Keratinocyte (primary cell): ENCODE results near the gene ZEB2. TPM values are rescaled to one million over a fixed set of nuclear protein-coding genes. Genes with fewer than 3 reads are reported as not detected.

Source experiments
- DNase-seq: peaks from one replicate; pipeline ENCODE4 v3.0.0-alpha.2; 2011; ENCODE audit warnings: low read depth, missing footprints, low spot score
- FAIRE-seq: peaks from 2 replicates; lab custom pipeline; 2011; peaks lifted over from hg19 to GRCh38; lab: Jason Lieb, UNC
- H2AFZ ChIP-seq: 2 replicates; pipeline ENCODE4 v1.6.0; 2012; ENCODE audit warnings: low read length, control low read depth, inconsistent platforms; ENCODE audit not compliant: control insufficient read depth
- H3K27ac ChIP-seq: 2 replicates; pipeline ENCODE4 v1.5.1; 2011; ENCODE audit warnings: low read length; ENCODE audit not compliant: control insufficient read depth, insufficient read depth
- H3K27me3 ChIP-seq: 3 replicates; pipeline ENCODE4 v1.6.0; 2011; ENCODE audit warnings: low read length; ENCODE audit not compliant: control insufficient read depth, insufficient read depth; ENCODE audit errors: extremely low read depth
- H3K36me3 ChIP-seq, 2 experiments: 2 replicates in 1 of 2; 3 replicates in 1 of 2; pipeline ENCODE4 v1.5.1; 2011; ENCODE audit warnings: low read length in 2 of 2, mild to moderate bottlenecking in 1 of 2; ENCODE audit not compliant: control insufficient read depth in 2 of 2, insufficient read depth in 2 of 2; ENCODE audit errors: extremely low read depth in 1 of 2
- H3K4me1 ChIP-seq: 3 replicates; pipeline ENCODE4 v1.5.1; 2011; ENCODE audit warnings: low read length; ENCODE audit not compliant: control insufficient read depth, insufficient read depth; ENCODE audit errors: extremely low read depth
- H3K4me2 ChIP-seq: 3 replicates; pipeline ENCODE4 v1.6.0; 2011; ENCODE audit warnings: low read depth, low read length; ENCODE audit not compliant: control insufficient read depth, insufficient read depth; ENCODE audit errors: extremely low read depth
- H3K4me3 ChIP-seq, 3 experiments: fragments of 200-600 bp in 1 of 3; sonication (generic) in 1 of 3; 2 replicates in 2 of 3; 3 replicates in 1 of 3; pipeline ENCODE4 v1.5.1; 2011 to 2016; ENCODE audit warnings: low read length in 3 of 3, mild to moderate bottlenecking in 3 of 3, control low read depth in 2 of 3, inconsistent platforms in 1 of 3, low read depth in 1 of 3, mixed read lengths in 1 of 3, mixed run types in 1 of 3, moderate library complexity in 1 of 3; ENCODE audit not compliant: control insufficient read depth in 2 of 3, insufficient read depth in 2 of 3; ENCODE audit errors: extremely low read depth in 1 of 3
- H3K79me2 ChIP-seq: 2 replicates; pipeline ENCODE4 v1.6.0; 2012; ENCODE audit warnings: low read length; ENCODE audit not compliant: control insufficient read depth, insufficient read depth
- H3K9ac ChIP-seq: 3 replicates; pipeline ENCODE4 v1.6.0; 2011; ENCODE audit warnings: low read length; ENCODE audit not compliant: control insufficient read depth, insufficient read depth; ENCODE audit errors: extremely low read depth
- H3K9me1 ChIP-seq: 3 replicates; pipeline ENCODE4 v1.6.0; 2011; ENCODE audit warnings: low read length; ENCODE audit not compliant: control insufficient read depth, insufficient read depth; ENCODE audit errors: extremely low read depth
- H3K9me3 ChIP-seq: 2 replicates; pipeline ENCODE4 v1.5.1; 2012; ENCODE audit warnings: low read depth, low read length; ENCODE audit not compliant: control insufficient read depth
- H4K20me1 ChIP-seq: 3 replicates; pipeline ENCODE4 v1.6.0; 2011; ENCODE audit warnings: low read length; ENCODE audit not compliant: control insufficient read depth, insufficient read depth; ENCODE audit errors: extremely low read depth
- EZH2 ChIP-seq: IDR thresholded peaks from one replicate; pipeline ENCODE4 v1.6.1; 2012; ENCODE audit warnings: inconsistent platforms, mild to moderate bottlenecking, low read length, moderate library complexity
- dilution Hi-C: fragments of 300-500 bp; cut with MboI; formaldehyde crosslinking; loops from one replicate; pipeline ENCODE4 v1.7.0; 2020; ENCODE audit warnings: low sequenced_read_pairs; ENCODE audit not compliant: extremely low pct_ligation_motif_present
- polyA plus RNA-seq, 5 experiments: library from polyadenylated mRNA; depleted of rRNA in 3 of 5; stranded (reverse) in 3 of 5; stranded (forward) in 1 of 5; unstranded in 1 of 5; fragments of >200 nt; gene quantifications; 1 replicate in 1 of 5; 2 replicates in 3 of 5; 3 replicates in 1 of 5; pipeline versions ENCODE4 v1.2.1 to v1.2.3, GENCODE V29; 2011 to 2012; ENCODE audit warnings: missing spikeins in 2 of 5, low read depth in 1 of 5, low replicate concordance in 1 of 5
- TF ChIP-seq, protein P1 (sequence below), 3 experiments: IDR thresholded peaks in 1 of 3; conservative IDR thresholded peaks in 1 of 3; optimal IDR thresholded peaks in 1 of 3; 2 replicates in 2 of 3; 3 replicates in 1 of 3; pipeline versions ENCODE3 to v1.5.1; 2011; ENCODE audit warnings: low read length in 3 of 3, mild to moderate bottlenecking in 3 of 3, moderate library complexity in 2 of 3, control low read depth in 1 of 3, inconsistent platforms in 1 of 3; ENCODE audit not compliant: insufficient read depth in 2 of 3; ENCODE audit errors: extremely low read depth in 1 of 3

The ZEB2 gene
- polyA plus RNA-seq, 1 donor (not counting 4 experiments of a cell fraction or from before 2014, with no cell fraction given), result 0.12 TPM

DNA sequence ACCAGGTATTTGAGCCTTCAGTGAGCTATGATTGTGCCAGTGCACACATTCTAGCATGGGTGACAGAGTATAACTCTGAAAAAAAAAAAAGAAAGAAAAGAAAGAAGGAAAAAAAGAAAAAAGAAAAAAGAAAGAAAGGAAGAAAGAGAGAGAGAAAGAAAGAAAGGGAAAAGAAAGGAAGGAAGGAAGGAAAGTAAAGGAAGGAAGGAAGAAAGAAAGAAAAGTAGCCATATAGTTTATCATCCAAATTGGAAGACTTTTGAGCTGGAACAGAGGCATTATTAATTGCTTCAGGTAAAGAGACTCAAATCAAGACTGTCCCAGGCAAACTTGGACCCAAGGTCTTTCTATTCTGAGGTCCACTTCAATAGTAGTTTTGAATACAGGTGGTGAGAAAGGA, 32.9 kb upstream of the ZEB2 start:
- no peak for FAIRE-seq
- H3K9me3 ChIP-seq, result no peaks in the 10 kb centered on the region
- H4K20me1 ChIP-seq, result no peaks in the 10 kb centered on the region
- no peaks in the 10 kb centered on the region for H3K79me2 ChIP-seq
- no peaks in the 10 kb centered on the region for H3K27me3 ChIP-seq
- H3K4me2 ChIP-seq, result no peak overlapping the region
- dilution Hi-C loops, result no loop called here
- no peak for DNase-seq
- no peak overlapping the region for H3K27ac ChIP-seq
- H3K4me1 ChIP-seq, result no peaks in the 10 kb centered on the region
- no peaks in the 10 kb centered on the region for H3K9me1 ChIP-seq
- TF ChIP-seq, protein P1, sequence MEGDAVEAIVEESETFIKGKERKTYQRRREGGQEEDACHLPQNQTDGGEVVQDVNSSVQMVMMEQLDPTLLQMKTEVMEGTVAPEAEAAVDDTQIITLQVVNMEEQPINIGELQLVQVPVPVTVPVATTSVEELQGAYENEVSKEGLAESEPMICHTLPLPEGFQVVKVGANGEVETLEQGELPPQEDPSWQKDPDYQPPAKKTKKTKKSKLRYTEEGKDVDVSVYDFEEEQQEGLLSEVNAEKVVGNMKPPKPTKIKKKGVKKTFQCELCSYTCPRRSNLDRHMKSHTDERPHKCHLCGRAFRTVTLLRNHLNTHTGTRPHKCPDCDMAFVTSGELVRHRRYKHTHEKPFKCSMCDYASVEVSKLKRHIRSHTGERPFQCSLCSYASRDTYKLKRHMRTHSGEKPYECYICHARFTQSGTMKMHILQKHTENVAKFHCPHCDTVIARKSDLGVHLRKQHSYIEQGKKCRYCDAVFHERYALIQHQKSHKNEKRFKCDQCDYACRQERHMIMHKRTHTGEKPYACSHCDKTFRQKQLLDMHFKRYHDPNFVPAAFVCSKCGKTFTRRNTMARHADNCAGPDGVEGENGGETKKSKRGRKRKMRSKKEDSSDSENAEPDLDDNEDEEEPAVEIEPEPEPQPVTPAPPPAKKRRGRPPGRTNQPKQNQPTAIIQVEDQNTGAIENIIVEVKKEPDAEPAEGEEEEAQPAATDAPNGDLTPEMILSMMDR (optimal IDR thresholded peaks at IDR 0.05 in 1 of 3, IDR thresholded peaks at IDR 0.05 in 1 of 3, conservative IDR thresholded peaks at IDR 0.05 in 1 of 3; ENCODE audit: extremely low read depth in 1 of 3, insufficient read depth in 2 of 3, low read length in 3 of 3), result no peak
- TF ChIP-seq EZH2, result no peak
- H3K36me3 ChIP-seq, result no peaks in the 10 kb centered on the region
- H2AFZ ChIP-seq, result no peak overlapping the region
- no peak overlapping the region for H3K4me3 ChIP-seq
- no peak overlapping the region for H3K9ac ChIP-seq

DNA sequence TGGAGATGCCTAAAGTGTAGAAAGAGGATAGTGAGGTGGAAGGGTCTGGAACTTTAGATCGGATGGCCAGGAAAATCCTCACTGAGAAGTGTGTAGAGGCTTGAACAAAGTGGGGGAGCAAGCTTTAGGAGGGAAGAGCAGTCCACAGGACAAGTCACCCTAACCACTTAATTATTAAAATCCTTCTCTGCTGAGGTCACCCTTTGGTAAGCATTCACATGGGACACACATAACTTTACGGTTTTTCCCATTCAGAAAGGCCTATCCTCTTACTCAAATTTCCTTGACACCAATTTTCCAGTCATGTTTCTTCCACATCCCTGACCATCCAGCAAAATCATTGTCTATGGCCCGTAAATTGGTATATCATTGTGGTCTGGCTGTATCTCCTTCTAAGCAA, 31.0 kb upstream of the ZEB2 start:
- FAIRE-seq (no peak), DNase-seq (no peak)
- Histone ChIP-seq H4K20me1 (no peaks in the 10 kb centered on the region), H3K36me3 (no peaks in the 10 kb centered on the region), H3K27me3 (no peaks in the 10 kb centered on the region), H3K4me3 (no peak overlapping the region), H3K9me3 (no peaks in the 10 kb centered on the region), H3K4me1 (no peaks in the 10 kb centered on the region), H3K9me1 (no peaks in the 10 kb centered on the region), H3K9ac (no peak overlapping the region), H3K79me2 (no peaks in the 10 kb centered on the region), H2AFZ (no peak overlapping the region), H3K4me2 (no peak overlapping the region), H3K27ac (no peak overlapping the region)
- TF ChIP-seq, protein P1 (optimal IDR thresholded peaks at IDR 0.05 in 1 of 3, IDR thresholded peaks at IDR 0.05 in 1 of 3, conservative IDR thresholded peaks at IDR 0.05 in 1 of 3; ENCODE audit: extremely low read depth in 1 of 3, insufficient read depth in 2 of 3, low read length in 3 of 3), result no peak
- TF ChIP-seq EZH2, result no peak
- dilution Hi-C loops, result no loop called here
